ENCODE measurements around the gene ZNF205.

ZNF205 gene

DNA sequence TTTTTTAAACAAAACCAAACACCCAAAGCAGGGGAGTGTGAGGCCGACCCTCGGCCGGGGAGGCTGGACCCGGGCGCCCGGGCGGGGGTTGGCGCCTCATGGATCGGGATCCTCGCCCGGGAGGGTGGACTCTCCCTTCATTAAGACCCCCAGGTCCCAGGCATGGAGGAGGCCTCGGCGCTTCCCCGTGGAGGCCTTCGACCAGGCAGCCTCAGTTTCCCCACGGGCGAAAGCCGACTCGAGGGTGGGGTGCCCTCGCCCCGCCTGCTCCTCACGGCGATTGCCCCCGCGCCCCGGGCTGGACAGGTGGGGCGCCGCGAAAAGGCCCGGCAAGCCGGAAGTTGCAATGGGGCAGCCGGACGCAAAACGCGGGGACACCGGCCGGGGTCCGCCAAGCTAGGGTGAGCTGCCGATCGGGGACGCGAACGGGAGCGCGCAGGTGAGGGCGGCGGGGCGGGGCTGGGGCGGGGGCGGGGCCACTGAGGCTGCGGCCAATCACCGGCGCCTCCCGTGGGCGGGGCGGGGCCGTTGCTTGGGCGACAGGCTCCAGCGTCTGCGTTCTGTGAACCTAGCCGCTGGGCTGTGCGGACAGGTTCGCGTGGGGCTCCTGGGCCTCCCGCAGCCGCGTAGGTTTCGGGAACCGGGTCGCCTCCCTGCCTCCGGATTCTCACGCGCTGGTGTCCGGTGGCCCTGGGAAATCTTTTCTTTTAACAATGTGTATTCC lies 6.0 kb upstream of the ZNF205 start:
- peak; percentile 86 for DNase-seq

DNA sequence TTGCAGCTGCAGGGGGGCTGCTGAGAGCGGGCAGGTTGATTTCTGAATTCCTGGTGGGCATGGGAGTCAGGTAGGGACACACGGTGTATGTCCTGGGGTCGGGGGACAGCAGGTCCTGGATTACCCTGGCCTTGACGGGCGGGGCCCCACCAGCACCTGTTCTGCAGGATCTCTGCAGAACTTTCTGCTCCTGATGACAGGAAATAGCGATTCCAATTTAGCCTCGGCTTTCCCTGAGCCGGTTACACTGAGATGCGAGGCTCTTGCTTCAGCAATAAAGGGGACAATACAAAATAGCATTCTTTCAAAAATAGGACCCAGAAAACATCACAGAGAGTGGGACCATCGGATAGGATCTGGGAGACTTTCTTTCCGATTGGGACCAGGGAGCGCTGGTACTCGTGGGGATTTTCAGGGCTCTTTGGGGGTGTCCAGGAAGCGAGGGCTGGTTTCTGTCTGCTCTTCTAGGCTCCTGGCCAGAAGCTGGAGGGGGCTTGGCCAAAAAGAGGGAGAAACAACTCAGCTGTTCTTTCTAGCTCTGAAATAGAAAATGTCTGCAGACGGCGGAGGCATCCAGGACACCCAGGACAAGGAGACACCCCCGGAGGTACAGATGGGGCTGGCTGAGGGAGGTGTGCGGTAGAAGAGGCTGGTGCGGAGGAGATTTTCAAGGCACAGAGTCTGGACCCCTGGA lies 642 bp downstream of the ZNF205 start:
- DNase-seq, result no peak

DNA sequence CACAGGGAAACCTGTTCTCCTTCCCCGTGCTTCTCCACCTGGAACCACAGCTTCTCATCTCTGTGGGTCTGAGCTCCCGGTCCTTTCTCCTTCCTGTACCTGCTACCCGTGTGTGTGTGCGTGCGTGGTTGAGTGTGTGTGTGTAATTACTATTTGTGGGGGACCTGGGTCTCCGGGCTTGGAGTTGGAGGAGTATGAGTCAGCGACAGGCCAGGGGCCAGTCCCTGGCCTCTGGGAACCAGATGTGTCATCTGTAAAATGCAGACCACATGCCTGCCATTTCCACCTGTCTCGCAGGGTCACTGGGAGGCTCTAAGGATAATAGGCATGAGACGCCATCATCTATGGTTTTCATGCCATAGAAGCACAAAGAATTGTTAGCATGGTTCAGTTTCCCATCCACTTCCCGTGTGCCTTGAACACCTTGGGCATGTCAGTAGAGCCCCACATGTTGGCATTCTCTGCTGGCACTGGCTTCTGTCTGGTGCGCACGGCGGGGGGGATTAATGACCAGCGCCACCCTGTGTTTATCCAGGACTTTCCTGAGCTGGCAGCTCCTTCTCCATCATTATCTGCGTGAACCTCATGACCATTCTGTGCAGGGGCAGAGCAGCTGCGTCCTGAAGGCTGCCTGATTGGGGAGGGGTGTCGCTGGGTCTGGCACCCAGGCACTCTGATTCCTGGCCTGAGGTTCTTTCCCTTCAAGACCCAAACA lies 1.5 kb downstream of the ZNF205 start:
- DNase-seq, result no peak

DNA sequence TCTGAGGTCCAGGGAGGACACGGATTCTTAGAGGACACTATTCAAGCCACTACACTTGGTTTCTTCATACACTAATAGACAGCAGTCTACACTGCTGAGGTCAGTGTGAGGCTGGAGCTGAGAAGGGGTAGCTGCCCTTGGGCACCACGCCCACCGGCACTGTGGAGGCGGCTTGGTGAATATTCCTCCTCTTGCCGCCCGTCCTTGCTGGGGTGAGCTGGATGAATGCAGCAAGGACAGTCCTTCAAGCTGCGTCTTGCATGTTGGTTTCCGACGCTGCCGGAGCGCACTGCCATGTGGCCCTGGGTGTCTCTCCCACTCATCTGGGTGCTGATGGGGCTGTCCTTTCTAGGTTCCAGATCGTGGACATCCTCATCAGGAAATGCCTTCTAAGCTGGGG lies 2.6 kb downstream of the ZNF205 start:
- no peak for DNase-seq

DNA sequence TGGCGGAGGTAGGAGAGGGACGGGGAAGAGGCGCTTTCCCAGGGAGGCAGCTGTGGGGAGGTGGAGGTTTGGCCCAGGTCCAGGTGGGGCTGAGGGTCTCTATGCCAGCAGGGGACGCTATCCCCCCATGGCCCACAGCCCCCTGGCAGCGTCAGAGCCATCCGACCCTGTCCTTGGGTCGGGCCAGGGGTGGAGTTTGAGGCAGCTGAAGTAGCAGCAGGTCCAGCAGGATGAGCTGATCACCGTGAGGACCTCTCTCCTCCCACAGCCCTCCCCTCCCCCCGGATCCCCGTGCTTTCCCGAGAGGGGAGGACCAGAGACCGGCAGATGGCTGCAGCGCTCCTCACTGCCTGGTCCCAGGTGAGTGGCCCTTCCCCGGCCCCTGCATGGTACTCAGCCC lies 3.2 kb downstream of the ZNF205 start:
- no peak for DNase-seq

DNA sequence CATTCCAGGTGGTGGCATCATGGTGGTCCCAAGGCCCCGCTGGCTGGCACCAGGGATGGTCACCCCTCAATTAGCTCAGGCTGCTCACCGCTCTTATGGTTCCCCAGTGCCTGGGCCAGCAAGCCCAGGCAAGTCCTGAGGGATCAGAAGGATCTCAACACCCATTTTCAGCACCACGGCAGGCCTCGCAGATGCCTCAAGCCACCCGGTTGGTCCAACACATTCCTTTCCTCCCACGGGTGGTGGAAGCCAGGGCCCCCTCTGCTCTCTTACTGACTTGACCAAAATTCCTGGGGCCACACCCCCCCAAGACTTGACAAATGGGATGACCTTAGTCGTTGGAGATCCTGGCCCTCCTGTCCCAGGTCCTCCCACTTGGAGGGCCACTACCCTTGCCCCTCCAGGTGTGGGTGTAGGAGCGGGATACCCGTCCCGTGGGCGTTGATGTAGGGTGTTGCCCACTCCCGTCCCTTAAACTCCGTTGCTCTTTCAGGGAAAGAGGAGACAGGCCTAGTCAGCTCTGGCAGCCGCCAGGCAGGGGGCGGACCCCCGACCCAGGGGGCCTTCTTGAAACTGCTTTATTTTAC lies 5.9 kb downstream of the ZNF205 start:
- DNase-seq, result no peak

DNA sequence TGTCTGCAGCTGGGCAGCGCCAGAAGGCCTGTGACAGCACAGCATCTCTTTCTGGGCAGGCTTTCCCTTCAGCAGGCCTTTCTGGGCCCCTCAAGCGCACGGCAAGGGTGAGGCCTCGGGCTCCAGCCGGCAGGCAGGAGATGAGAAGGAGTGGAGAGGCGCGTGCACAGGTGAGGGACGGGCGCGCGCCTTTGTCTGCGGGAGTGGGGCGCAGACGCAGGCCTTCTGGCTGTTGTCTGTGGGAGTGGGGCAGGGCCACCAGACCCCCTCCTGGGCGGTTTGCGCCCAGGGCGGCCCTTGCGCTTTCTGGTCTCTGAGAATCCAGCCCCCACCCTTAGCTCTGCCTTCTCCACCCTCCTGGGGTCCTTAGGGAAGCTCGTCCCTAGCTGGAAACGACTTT lies 6.5 kb downstream of the ZNF205 start:
- DNase-seq, result no peak

DNA sequence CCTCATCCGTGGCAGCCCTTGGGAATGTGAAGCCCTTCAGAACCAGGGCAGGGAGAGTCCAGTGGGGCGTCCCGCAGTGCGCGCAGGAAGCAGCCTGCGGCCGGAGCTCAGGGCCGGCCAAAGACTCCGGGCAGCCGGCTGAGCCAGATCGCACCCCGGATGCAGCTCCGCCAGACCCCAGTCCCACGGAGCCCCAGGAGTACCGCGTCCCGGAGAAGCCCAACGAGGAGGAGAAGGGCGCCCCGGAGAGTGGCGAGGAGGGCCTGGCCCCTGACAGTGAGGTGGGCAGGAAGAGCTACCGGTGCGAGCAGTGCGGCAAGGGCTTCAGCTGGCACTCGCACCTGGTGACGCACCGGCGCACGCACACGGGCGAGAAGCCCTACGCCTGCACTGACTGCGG lies 6.9 kb downstream of the ZNF205 start:
- no peak for DNase-seq

DNA sequence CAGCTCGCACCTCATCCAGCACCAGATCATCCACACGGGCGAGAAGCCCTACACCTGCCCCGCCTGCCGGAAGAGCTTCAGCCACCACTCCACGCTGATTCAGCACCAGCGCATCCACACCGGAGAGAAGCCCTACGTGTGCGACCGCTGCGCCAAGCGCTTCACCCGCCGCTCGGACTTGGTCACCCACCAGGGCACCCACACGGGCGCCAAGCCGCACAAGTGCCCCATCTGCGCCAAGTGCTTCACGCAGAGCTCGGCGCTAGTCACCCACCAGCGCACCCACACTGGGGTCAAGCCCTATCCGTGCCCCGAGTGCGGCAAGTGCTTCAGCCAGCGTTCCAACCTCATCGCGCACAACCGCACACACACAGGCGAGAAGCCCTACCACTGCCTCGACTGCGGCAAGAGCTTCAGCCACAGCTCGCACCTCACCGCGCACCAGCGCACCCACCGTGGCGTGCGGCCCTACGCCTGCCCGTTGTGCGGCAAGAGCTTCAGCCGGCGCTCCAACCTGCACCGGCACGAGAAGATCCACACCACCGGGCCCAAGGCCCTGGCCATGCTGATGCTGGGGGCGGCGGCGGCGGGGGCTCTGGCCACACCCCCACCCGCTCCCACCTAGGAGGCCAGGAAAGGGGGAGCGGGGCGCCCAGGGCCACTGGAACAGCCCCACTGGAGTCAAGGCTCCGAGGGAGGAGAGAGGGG lies 7.5 kb downstream of the ZNF205 start:
- no peak for DNase-seq

DNA sequence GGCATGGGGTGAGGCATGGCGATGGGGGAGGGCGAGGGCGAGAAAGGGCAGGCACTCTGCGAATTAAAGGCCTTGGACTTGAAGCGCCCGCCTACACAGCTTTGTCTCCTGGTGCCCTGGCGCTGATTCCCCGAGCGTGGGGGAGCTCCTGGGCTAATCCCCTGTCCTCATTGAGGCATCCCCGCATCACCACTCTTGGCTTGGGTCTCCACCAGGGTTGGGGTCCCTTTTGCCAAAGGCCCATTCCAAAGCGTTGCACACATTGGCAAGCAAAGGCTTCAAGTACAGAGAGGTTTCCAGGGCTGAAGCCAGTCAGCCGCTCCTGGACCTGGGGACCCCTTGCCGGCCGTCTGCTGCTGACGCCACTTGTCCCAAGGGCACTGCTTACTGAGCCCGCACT lies 8.0 kb downstream of the ZNF205 start:
- DNase-seq, result no peak

DNA sequence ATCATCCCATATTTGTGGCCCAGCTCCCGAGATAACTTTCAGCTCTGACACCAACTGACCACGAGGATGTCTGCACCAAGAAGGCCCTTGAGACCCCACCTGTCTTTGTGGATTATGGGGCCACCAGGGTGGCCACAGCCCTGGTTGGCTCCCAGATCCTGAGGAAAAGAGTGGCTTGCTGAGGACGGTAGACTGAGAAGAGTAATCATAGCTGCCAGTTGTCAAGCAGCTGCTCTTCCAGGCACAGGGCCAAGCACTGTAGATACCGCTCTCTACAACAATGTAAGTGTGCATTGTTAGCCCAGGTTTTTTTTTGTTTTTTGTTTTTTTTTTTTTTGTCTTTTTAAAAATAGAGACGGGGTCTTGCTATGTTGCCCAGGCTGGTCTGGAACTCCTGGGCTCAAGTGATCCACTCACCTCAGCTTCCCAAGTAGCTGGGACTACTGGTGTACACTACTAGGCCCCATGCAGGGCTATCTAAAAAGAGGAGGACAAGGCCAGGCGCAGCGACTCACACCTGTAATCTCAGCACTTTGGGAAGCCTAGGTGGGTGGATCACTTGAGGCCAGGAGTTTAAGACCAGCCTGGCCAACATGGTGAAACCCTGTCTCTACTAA lies 9.6 kb downstream of the ZNF205 start:
- no peak for DNase-seq

DNA sequence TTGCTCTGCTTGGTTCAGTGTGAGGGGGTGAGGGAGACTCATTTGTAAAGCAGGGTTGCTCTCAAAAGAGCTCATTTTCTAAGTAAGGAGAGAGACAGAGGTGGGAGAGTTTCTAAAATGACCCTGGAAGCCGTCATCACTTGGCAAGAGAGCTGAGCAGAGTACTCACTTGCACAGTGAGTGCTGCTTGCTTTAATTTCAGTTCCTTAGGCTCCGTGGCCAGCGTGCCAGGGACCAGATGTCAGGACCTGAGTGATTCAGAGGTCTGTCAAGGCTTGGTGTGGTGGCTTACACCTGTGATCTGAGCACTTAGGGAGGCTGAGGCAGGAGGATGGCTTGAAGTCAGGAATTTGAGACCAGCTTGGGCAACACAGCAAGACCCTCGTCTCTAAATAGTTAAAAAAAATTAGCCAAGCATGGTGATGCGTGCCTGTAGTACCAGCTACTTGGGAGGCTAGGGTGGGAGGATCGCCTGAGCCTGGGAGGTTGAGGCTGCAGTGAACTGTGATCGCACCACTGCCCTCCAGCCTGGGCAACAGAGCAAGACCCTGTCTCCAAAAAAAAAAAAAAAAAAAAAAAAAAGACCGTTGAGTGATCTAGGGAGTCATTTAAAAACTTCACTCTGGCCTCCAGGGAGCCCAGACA lies 10.7 kb downstream of the ZNF205 start:
- no peak for DNase-seq

DNA sequence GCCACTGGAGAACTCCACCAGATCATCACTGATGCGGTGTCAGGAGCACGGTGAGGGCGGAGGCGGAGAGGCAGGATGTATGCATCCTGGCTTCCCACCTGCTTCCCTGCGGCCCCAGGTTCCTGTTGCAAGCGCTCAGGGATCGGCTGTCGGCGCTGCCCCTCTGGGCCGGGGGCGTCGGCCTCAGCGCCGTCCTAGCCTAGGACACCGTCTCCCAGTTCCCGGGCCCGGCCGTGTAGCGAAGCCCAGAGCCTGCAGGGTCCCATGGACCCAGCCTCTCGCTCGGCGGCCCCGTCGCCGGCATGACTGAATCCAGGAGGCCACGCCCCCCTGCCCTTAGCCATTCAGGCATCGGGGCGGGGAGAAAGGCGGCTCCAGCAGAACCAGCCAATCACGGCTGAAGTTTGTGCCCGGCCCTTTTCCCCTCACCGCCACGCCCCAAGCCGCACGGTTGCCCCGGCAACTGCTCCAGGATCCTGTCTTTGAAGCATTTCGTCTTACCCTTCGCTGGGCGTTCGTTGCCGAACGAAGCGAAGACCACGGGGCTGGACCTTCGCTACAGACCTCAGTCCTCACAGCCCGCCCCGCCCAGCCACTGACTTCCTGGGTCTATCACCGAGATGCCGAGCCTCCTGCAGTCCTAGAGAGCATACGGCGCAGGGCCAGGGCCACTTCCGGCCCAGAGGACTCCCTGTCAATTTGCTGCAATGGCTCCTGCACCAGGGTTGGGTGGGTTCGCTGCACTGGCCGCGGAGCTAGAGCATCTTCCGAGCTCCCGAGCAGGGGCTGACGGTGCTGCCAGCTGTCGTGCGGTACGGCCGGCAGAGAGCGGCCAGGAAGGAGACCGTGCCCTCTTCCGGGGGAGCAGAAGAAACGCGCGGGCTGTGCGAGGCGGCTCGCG lies 11.8 kb downstream of the ZNF205 start:
- peak; percentile 93 for DNase-seq

DNA sequence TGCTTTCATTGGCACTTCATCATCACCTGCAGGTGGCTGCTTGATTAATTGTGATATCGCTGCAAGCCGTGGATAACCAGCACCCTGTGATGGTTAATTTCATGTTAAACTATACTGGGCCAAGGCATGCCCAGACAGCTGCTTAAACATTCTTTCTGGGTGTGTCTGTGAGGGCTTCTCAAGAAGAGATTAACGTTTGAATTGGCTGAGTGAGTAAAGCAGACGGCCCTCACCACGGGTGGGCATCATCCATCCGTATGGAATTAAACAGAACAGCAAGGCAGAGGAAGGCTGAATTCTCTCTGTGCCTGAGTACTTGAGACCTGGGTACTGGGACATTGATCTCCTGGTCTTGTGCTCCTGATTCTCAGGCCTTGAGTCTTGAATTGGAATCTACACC lies 15.4 kb downstream of the ZNF205 start:
- no peak for DNase-seq

DNA sequence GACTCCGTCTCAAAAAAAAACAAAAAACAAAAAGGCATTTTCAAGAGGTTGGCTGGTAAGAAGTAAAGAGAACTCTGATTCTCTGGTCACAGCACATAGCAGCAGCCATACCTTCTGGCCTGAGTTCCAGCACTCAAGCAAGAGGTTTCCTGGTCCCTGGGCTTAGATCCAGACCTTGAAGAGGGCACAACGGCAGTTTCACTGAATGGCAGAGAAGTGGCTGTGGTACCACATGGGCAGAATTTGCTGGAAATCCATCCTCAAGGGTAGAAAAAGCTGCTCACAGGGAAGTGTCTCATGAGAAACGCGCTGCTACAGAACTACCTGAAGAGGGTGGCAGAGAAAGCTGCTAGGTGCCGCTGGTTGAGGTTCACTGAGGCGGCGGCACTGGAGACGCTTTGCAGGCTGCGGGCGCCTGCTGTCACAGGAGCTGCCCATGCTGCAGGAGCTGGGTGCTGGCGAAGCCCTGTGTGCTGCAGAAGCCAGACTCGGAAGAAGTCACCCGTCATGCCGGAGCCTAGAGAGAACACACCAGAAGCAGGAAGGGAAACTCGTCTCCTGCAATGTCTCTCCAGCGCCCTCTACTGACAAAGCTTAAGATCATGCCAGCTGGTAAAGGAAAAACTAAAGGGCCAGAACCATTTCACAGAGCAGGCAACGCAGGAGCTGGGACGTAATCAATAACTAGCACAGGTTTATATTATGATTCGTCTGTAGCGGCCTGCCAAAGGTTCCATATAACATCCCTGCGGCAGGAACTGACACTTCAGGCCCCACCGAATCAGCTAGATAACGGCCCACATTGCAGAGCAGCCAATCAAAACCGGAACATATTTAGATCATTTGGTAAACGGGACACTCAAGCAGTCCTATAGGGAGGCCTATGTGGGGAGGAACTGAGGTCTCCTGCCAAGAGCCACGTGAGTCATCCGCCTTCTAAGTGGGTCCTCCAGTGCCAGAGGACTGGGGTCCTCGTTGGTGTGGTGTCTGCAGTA lies 17.0 kb downstream of the ZNF205 start:
- DNase-seq, result peak; percentile 61

DNA sequence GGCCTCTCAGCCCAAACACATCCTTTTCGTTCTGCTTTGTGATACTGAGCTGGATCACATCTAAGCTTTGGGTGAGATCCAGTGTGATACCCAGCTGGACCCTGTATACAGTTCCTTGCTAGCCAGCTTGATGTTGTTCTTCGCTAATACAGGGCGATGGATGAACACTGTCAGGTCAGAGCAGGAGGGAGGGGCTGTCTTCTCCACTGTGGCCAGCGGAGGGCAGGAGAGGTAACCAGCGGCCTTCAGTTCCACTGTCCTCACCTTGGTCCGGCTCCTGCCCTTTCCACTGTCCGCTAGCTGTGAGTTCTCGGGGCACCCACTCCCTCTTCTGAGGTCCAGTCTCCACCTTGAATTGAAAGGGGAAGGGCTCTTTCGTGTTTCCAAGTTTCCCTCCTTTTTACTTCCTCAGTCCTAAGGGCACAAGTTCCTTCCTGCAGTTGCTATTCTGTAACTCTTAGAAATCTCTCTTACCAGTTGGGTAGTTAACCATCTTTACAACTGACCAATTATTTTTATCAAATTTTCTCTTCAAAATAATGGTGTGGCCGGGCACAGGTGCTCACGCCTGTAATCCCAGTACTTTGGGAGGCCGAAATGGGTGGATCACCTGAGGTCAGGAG lies 19.5 kb downstream of the ZNF205 start:
- DNase-seq, result no peak

DNA sequence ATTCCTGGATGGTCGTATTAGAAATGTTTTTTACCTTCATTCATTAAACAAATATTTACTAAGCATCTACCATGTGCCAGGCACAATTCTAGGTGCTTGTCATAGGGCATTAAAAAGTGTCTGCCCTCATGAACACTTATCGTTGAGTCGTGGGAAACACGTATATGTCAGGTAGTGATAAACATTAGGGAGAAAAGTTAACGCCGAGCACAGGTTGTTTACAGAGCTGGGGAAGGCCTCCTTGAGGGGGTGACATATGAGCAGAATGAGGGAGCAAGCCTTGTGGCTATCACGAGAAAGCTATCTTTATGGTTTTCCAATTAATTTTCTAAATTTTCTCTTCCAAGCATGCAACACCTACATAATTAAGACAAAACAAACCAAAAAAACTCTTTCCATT lies 21.5 kb downstream of the ZNF205 start:
- DNase-seq, result no peak

DNA sequence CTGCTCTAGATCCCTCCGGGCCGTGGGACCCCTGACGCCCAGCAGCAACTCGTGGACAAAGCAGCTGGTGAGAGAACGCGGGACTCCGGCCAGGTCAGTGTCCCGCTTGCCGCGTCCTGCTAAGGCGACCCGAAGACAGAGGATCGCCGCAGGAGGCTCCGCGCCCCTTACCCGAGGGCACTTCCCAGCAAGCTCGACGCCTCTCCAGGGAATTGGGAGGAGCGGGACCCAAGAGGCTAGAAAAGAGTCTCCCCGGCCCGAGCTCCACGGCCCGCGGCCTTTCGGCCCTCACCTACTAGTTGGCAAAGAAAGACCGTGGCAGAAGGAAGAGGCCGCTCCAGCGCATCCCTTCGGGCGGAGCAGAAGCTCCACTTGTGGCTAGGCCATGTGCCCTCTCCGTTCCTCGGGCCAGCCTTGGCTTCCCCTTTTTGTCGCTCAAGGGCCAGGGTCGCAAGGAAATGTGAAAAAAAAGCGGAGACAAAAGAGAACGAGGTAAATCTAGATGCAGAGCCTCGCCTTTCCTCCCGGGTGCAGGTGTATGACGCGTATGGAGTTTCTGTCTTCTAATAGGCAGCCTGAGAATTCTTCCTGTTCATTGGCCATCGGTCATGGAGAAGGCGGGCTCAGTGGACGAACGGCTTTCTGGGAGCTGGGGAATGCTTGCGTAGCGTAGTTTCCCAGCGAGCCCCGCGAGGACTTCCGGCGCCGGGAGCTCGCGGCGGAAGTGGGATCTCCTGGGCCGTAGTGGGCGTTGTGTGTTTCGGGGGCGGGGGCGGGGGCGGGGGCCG lies 22.1 kb downstream of the ZNF205 start, which contains the start of gene ZNF213:
Gene ZNF213 (plus strand): TSS at position 692 of the 788 bp plus-strand sequence. CDS start 2,252 bp downstream, outside the sequence.
- DNase-seq, result peak; percentile 85
